NCI-H82 (cell line): ENCODE results near the gene JAG1.

Source experiments
- DNase-seq: peaks from one replicate; lab custom pipeline; 2025; lab: John Stamatoyannopoulos, UW

The JAG1 gene

DNA sequence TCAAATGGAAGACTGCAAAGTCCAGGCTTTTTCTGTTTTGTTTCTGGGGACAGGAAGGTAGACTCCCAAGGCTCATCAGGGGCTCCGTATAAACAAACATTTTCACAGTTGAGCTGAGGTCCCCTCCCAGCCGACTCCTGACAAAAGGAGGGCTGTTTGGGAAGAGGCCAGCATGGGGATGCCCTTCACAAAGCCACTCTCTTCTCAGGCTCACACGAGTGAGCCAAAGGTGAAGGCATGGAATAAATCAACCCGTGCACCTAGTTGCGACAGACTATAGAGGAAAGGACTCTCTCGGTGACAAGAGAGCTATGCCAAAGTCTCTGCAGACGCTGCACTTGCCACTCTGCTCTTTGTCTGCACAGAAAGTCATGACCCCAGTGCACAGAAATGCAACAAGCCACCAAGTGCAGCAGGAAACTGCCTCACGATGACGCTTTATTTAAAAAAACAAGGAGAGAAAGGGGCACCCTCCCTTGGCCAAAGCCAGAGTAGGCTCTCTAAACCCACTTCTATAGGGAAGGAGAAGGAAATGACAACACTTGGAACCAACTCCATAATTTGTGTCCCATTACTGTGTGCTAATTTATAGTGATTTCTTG is 21.0 kb downstream of the JAG1 start:
- DNase-seq = no peak

DNA sequence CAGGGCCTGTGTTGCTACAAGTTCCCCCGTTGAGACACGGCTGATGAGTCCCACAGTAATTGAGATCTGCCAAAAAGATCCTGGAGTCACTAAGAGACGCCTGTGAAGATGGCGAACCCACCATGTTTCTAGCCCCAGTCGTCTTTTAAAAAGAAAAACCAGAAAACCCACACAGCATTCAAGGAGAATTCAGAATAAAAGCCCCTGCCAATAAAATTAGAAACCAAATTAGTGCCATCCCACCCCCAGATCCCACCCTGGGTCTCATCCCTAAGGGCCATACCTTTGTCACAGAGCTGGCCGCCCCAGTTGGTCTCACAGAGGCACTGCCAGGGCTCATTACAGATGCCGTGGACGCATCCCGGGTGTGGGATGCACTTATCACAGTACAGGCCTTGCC is 21.6 kb downstream of the JAG1 start:
- no peak for DNase-seq

DNA sequence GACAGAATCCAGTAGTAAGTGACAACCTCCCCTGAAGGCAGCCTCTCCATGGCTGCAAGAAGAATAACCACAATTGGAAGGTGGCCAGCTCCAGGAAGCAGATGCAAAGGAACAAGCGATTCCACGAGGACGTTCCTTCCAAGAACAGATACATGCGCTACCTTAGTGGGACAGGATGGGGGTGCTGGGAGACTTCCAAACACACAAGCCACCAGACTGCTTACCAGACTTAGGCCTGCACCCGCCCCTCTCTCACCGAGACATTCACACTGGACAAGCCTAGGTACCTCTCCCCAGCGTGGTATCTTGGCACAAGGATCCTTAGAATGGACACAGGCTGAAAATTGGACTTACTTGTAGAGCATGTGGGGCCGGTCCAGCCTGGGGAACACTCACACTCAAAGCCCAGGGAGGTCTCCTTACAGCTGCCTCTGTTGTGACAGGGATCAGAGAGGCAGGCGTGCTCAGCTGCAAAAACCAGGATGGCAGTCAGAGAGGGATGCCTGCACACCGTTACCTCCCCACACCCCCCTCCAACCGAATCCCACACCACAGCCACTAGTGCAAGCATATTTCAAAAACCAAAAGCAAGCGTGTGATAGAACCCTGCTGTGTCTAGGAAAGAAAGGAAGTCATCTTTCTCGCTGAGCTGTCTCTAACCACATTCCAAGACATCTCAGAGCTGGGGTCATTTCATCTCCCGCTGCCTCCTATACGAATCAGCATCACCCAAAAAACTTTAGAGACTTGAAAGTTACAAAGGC is 22.4 kb downstream of the JAG1 start:
- no peak for DNase-seq

DNA sequence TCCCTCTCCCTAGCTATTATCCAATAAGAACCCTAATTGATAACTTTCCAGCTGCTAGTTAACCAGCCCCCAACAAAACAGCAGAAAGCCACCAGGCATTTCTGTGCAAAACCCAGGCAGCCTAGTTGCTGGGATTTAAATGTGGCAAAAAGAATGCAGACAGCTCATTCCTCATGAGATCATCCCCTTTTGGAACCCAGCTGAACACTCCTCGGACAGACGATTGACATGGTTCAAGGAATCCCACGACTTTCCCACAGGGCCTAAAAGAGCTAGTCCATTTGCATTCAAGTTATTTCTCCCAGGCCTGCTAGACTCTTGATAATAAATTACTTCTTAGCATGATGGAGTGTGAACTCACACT is 24.0 kb downstream of the JAG1 start:
- peak; percentile 60 for DNase-seq

DNA sequence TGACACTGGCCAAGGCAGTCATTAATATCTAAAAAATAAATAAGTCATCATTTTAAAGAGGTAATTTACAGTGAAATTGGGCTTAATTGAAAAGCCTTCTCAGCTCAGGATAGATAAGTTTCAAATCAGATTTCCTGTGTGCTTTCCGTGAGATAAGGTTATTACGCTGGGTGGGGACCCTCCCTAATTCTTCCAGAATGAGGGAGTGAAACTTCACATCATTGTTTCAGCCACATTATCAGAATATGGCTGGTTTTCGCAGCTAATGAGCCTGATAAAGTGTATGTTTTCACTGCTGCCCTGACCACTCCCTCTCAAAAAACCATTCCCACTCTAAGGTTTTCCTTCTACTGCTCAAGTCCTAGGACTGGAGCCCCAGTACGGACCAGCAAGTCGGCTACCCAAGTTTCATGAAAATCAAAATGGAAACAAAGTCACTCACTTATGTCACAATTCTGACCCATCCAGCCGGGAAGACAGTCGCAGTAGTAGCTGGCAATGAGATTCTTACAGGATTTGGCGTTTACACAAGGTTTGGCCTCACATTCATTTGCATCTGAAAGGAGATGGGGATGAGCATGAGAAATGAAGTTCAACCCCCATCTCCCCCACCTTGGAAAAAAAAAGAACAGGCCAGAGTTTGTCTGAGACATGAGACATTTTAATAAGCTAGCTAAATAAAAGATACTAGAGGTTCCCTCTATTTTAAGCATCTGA is 24.6 kb downstream of the JAG1 start:
- no peak for DNase-seq

DNA sequence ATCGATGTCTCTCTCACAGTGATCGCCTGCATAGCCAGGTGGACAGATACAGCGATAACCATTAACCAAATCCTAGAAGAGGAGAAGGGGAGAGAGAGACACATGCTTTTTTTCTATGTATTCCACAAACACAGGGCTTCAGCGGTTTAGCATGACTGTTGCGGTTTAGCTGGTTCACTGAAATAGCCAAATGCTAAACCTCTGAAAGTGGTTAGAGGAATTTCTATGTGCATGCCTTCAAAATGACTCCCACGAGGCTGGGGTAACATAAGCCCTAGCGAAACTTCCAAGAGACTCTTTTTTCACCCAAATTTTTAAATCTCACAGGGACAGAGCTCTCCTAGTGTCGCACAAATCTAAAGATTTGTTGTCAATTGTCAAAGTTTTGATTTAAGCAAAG is 25.1 kb downstream of the JAG1 start:
- no peak for DNase-seq

DNA sequence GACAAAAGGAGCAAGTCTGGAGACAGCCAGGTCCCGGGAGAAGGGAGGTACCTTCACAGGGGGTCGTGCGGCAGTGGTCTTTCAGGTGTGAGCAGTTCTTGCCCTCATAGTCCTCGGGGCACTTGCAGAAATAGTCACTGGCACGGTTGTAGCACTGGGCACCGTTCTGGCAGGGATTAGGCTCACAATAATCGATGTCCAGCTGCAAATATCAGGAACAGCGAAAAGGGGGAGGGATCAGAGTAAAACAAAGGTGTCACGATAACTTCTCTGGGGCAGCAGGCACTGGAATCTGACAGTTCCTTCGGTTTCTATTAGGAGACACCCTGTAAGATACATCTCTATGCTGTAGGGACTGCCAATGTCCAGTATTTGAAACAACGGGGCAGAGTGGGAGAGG is 25.9 kb downstream of the JAG1 start:
- no peak for DNase-seq

DNA sequence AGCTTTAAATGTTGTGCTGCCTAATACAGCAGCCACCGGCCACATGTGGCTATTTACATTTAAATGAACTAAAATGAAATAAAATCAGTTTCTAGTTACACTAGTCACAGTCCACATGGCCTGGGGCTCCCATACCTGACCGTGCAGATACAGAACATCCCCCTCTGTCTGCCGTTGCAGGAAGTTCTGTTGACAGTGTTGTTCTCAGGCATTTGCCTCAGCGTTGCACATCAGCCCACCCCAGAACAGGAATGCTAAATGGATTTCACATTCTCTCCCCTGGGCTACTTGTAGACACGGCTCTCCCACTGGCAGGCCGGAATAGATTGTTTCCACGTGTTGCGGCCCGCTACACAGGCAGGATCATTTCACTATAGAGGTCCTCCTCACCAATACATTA is 26.3 kb downstream of the JAG1 start:
- peak; percentile 83 for DNase-seq

DNA sequence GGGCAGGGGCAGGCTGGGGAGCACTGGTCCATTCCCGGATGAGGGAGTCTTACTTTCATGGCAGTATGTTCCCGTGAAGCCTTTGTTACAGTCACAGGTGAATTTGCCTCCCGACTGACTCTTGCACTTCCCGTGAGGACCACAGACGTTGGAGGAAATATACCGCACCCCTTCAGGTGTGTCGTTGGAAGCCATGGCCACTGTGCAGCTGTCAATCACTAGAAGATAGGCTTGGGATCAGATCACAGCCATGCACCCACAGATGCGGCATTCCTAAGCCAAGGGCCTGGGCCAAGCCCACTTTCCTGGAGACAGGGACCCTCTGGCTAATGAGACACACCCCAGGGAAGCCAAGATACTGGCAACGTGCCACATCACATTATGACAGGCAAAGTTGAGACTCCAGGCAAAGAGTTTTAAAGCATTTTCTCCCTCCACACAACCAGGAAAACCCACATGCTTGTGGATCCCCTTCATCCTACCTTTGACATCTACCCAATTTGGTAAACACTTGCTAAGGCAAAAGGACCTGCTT is 26.8 kb downstream of the JAG1 start:
- no peak for DNase-seq

DNA sequence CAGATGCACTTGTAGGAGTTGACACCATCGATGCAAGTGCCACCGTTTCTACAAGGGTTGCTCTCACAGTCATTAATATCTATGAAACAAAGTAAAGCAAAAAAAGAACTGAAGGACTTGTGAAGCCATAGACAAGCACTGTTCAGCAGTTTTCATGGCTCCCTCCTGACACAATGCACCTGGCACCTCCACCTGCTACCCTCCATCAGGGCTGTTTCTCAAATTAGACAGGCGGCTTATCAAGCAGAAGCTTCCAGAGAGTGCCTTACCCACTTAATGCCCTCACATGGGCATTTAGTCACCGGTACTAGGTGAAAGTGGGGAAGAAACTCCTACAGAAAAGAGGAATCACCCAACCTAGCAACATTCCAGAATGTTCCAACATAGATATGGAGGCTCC is 27.8 kb downstream of the JAG1 start:
- no peak for DNase-seq

DNA sequence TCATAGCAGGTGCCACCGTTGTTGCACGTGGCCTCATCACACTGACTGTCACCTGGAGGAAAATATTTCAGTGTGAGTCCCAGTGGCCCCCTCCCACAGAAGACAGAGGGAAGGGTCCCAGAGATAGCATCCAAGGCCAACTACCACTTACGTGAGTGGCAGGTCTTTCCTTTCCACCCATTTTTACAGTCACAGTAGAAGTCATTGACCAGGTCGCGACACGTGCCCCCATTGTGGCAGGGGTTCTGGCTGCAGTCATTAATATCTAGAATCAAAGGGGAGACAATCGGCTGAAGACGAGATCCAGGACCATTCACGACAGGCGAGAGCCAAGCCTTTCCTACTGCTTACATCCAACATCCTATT is 28.6 kb downstream of the JAG1 start:
- DNase-seq = no peak

DNA sequence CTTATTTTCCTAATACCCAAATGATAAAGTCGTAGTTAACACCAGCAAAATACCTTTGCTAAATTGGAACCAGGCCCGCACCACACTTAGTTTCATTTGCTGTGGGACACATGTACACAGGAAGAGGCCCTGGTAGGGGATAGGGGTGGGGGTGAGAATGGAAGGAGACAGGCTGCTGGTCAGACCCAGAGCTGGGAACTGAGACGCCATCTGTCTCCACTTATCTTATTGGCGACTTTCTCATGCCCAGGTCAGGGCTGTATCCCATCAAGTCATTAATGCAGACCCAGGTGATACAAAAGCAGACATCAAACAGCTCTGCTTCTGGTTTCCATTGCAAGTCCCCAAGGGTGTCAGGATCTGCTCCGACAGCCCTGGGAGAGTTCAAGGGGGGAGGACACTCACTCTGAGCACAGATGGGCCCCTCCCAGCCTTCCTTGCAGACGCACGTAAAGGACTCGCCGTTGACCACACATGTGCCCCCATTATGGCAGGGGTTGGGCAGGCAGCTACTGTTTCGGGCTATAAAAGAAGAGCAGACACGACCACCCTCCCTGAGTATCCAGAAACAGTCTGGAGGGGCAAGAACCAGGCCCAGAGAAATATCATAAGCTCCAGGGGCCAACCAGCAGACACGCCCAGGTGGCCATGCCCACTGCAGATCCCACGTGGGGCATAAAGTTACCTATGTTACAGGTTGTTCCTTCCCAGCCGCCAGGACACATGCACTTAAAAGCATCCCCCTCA is 29.2 kb downstream of the JAG1 start:
- DNase-seq = peak; percentile 91

DNA sequence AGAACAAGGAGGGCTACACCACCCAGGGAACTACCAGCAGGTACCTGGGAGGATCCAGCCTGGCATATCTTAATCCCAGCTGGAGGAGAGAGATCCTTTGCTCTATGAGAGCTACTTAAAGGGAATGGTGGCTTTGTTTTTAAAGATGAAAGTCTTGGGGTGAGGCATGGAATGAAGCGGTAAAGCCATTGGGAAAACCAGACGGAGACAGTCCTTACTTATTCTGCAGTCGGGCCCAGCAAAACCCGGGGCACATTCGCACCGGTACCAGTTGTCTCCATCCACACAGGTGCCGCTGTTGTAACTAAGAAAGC is 30.3 kb downstream of the JAG1 start:
- DNase-seq = no peak

DNA sequence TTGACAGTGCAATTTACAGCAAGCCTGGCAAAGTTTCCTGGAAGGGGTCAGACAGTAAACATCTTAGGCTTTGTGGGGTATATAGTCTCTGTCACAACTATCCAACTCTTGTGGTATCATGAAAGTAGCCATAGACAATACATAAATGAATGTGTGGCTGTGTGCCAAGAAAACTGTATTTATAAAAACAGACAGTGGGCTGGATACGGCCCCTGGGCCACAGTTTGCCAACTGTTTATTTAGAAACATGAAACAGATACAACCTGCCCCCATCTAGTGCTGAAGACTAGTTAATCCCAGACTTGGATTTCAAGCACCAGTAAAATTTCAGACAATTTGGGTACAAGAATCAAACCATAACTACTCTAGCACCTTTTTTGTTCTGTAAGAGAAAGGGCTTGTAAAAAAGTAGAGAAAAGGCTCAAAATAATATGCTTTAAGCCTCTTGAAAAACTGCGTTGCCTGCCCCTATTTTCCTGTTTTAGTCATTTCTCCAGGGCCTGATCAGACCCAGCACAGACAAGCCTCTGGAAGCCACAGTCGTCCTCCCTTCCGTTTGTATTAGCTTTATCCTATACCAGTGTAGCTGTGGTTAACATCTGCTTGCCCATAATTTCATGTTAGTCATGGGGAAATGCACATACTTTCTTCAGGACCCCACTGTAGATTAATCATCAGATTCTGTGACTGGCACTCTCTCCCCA is 30.8 kb downstream of the JAG1 start:
- no peak for DNase-seq

DNA sequence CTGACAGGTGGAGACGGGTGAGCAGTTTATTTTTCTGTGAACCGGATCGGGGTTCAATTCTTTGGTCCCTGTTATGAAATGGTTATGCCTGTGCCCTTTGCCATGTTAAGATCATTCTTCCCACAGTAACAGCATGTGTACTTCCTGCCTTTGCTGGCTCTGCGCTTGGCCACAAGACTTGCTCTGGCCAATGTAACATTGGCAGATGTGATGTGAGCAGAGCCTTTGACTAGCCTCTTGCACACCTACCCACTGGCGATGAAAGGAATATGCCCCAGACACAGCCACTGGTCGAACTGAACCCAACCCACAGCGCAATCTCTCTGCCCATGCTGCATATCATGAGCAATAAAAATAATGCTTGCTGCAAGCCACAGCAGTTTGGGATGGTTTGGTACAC is 31.9 kb downstream of the JAG1 start:
- no peak for DNase-seq

DNA sequence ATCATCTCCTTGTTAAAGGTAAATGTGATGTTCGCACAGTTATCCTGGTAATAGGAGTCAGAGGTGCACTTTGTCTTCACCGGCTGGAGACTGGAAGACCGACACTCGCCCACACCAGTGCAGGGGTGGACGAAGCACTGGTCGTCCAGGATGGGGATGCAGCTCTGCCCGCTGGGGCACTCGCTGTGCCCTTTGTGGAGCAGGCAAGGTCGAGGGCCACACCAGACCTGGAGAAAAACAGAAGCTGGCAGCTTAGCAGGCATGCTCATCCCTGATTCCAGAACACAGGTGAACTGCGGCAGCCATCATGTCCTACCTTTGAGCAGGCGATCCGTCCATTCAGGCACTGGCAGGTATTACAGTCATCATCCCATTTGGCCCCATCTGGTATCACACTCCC is 32.3 kb downstream of the JAG1 start:
- no peak for DNase-seq

DNA sequence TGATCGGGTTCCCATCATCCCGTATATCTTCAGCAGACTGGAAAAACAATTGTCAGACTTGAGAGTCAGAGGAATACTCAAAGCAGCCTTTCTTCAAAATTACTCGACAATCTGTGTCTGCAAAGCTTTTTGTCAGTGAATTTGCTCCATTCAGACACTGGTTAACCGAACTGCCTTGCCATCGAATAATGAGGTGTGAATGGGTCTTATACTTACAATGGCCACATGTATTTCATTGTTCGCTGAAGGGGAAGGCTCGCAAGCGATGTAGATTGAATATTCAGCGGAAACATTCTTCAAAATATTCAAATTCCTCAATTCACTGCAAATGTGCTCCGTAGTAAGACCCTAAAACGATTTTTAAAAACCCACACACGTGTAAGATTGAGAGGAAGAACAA is 32.9 kb downstream of the JAG1 start:
- DNase-seq = no peak

DNA sequence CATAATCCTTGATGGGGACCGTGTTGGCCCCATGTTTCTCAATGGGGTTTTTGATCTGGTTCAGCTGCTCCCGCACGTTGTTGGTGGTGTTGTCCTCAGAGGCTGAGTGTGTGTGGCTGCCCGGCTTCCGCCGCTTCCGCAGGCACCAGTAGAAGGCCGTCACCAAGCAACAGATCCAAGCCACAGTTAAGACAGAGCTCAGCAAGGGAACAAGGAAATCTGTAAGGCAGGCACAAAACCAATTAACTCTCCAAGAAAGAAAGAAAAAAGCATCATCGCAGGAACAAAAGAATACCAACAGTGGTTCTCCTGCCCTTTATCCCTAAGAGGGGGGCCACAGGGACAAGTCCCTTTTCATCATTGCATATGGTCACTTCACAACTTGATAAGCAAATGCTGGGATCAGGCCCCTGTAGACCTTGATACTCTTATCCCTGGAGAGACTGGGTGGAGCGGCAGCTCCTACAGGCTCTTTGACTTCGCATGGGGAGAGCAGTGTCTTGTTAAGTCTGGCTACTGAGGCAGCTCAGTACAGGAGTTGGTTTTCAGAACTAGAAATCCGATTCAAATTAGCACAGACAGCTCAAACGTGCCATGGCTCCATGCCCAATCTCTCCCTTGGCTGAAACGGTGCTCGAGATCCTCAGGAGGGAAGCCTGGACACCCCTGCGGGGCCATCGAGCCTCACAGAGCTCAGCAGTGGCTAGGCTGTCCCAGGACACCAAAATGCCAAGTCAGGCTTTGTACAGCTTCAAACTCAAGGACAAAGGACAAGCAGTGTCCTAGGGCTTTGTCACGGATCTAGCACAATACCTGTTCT is 33.9 kb downstream of the JAG1 start:
- no peak for DNase-seq

DNA sequence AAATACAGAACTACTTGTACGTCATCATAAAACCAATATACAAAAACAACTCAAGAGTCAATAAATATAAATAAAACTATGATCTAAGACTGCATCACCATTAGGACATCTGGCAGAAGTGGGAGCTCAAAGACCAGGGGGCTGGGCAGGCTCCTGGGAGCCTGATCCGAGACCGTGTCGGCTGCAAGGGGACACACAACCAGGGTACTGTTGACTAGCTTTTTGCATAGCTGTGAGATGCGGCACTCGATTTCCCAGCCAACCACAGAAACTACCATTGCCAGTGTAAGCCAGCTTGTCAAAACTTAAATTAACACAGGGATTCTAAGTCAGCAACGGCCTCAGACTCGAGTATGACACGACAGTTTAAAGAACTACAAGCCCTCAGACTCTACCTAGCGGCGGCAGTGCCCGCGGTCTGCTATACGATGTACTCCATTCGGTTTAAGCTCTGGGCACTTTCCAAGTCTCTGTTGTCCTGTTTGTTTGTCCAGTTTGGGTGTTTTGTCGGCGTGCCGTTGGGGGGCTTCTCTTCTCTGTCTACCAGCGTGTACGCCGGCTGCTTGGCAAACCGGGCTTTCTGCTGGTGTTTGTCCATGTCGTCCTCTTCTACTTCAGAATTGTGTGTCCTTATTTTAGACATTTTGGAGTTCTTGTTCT is 34.6 kb downstream of the JAG1 start:
- no peak for DNase-seq

DNA sequence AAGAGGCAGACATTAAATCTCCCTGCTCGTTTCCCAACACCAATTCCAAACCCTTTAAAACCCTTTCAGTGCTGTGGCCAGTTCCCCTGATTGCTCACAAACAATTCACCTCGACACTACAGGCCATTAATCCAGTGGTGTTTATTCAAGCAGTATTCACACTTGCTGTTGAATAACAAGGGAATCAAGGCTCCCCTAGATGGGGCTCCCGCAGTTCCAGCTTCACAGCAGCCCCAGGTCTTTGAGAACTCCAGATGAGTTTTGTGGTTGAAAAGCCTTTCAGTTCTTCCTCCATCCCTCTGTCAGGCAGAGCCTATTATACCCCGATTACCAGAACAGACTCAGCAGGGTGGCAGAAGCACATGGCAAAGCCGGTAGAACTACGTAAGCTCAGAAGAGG is 36.2 kb downstream of the JAG1 start:
- peak; percentile 12 for DNase-seq
